ENCODE measurements around the gene MCRIP2.

GRCh38 chr16:683396-684070 is 41.9 kb downstream of the MCRIP2 start:
- TF ChIP-seq CTCF (IDR thresholded peaks at IDR 0.05; ENCODE audit: insufficient read depth, low read depth, low read length) (no peak), EZH2 (IDR thresholded peaks at IDR 0.05; ENCODE audit: insufficient read depth, low read length) (no peak)

All from astrocyte (in vitro differentiated cells and primary cell).